AG04450 (cell line): ENCODE data around the gene BTAF1. TPM values are rescaled to one million over a fixed set of nuclear protein-coding genes. Genes with fewer than 3 reads are reported as not detected.

Experiments used
- CTCF ChIA-PET: fragments of 300-600, 350-600 bp; formaldehyde crosslinking; extraction: SDS; loops from one replicate; lab custom pipeline; 2022; ENCODE audit warnings: antibody characterized with exemption, inconsistent platforms; lab: Charles Lee
- POLR2A ChIA-PET: fragments of 350-600 bp; formaldehyde crosslinking; extraction: SDS; loops from one replicate; lab custom pipeline; 2021; ENCODE audit warnings: antibody characterized with exemption, inconsistent platforms; lab: Yijun Ruan, JAX
- DNase-seq: peaks from one replicate; pipeline ENCODE4 v3.0.0-alpha.2; 2011; ENCODE audit warnings: low read depth, low spot score
- H3K27ac ChIP-seq: one replicate; pipeline ENCODE4 v1.5.1; 2012; ENCODE audit warnings: low read depth, low read length, control low read depth
- H3K27me3 ChIP-seq: one replicate; pipeline ENCODE4 v1.6.0; 2012; ENCODE audit warnings: low read length; ENCODE audit not compliant: control insufficient read depth, insufficient read depth
- H3K4me3 ChIP-seq: 2 replicates; pipeline ENCODE4 v1.5.1; 2011; ENCODE audit warnings: mild to moderate bottlenecking, low read depth, low read length, control low read depth
- H3K9me3 ChIP-seq: 2 replicates; pipeline ENCODE4 v1.5.1; 2012; ENCODE audit warnings: low read length; ENCODE audit not compliant: control insufficient read depth, insufficient read depth
- polyA plus RNA-seq: library from polyadenylated mRNA; depleted of rRNA; stranded (reverse); fragments of >200 nt; gene quantifications from 2 replicates; pipeline ENCODE4 v1.2.3, GENCODE V29; 2011
- TF ChIP-seq, protein P1 (sequence below): IDR thresholded peaks from 2 replicates; pipeline ENCODE4 v1.5.1; 2011; ENCODE audit warnings: low read depth, low read length, control low read depth, inconsistent platforms

The BTAF1 gene
- polyA plus RNA-seq, 1 experiment = 35.0 TPM

DNA sequence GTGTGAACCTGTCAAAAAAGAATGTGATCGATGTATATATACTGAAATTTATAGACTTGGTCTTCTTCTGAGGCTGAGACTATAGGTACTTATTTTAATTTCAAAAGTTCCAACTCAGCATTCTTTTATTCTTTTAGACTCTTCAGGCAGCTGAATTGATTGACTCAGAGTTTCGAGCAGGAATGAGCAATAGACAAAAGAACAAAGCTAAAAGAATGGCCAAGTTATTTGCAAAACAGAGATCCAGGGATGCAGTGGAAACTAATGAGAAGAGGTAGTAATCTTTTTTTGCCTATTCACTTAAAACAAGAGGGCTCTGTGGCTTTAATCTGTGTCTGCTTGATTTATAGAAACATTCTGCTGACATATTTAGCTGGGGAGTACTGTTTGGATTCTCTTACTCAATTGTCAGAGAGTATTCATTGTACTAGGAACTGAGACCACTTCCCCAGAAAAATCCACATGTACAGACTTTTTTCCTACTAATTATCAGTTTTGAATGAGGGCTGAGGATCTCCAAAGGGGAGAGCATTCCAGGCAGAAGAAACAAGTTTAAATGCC is 30.1 kb downstream of the BTAF1 start:
- H3K9me3 ChIP-seq = no peaks in the 10 kb centered on the region
- no peak overlapping the region for H3K27ac ChIP-seq
- no peak for DNase-seq
- CTCF ChIA-PET = no interaction called here
- TF ChIP-seq, protein P1, sequence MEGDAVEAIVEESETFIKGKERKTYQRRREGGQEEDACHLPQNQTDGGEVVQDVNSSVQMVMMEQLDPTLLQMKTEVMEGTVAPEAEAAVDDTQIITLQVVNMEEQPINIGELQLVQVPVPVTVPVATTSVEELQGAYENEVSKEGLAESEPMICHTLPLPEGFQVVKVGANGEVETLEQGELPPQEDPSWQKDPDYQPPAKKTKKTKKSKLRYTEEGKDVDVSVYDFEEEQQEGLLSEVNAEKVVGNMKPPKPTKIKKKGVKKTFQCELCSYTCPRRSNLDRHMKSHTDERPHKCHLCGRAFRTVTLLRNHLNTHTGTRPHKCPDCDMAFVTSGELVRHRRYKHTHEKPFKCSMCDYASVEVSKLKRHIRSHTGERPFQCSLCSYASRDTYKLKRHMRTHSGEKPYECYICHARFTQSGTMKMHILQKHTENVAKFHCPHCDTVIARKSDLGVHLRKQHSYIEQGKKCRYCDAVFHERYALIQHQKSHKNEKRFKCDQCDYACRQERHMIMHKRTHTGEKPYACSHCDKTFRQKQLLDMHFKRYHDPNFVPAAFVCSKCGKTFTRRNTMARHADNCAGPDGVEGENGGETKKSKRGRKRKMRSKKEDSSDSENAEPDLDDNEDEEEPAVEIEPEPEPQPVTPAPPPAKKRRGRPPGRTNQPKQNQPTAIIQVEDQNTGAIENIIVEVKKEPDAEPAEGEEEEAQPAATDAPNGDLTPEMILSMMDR = no peak
- POLR2A ChIA-PET = interaction anchor here (0.6 kb wide), 1 partner anchor 77 kb away, joined by 3 read pairs; no protein-coding TSS in a partner anchor
- H3K27me3 ChIP-seq = no peaks in the 10 kb centered on the region
- no peak overlapping the region for H3K4me3 ChIP-seq

GRCh38 chr10:91955114-91955513 is 31.5 kb downstream of the BTAF1 start:
- POLR2A ChIA-PET = no interaction called here
- Histone ChIP-seq H3K9me3 (no peaks in the 10 kb centered on the region), H3K4me3 (no peak overlapping the region), H3K27ac (no peak overlapping the region), H3K27me3 (no peaks in the 10 kb centered on the region)
- CTCF ChIA-PET = no interaction called here
- DNase-seq = no peak
- TF ChIP-seq, protein P1 = no peak

DNA sequence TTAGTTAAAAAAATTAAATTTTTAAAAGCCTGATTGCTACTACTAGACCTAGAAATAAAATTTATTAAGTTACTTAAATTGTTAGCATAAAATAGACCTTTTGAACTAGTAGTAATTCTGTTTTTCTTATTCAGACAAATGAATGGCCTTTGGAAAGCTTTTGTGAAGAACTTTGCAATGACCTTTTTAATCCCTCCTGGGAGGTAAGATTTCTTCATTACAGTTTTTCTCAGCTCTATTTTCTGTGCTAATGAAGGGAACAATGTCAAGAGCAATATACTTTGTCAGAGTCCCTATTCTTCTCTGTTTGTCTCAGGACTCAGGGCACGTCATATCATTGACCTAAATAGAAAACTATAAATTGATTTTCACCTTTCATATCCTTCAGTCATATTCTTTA is 33.5 kb downstream of the BTAF1 start:
- ChIA-PET POLR2A (no interaction called here), CTCF (interaction anchor here (0.6 kb wide), 1 partner anchor 463 kb away, joined by 4 read pairs; no protein-coding TSS in a partner anchor)
- DNase-seq = no peak
- Histone ChIP-seq H3K27me3 (no peaks in the 10 kb centered on the region), H3K4me3 (no peak overlapping the region), H3K9me3 (no peaks in the 10 kb centered on the region), H3K27ac (no peak overlapping the region)
- TF ChIP-seq, protein P1 = no peak

GRCh38 chr10:91969297-91969696 is 45.7 kb downstream of the BTAF1 start:
- no peaks in the 10 kb centered on the region for H3K9me3 ChIP-seq
- no peaks in the 10 kb centered on the region for H3K27me3 ChIP-seq
- no peak for DNase-seq
- H3K27ac ChIP-seq = no peak overlapping the region
- no peak overlapping the region for H3K4me3 ChIP-seq
- CTCF ChIA-PET = interaction anchor here (0.6 kb wide), 1 partner anchor 380 kb away, joined by 3 read pairs; no protein-coding TSS in a partner anchor
- TF ChIP-seq, protein P1 = no peak
- POLR2A ChIA-PET = interaction anchor here (0.6 kb wide), 1 partner anchor 332 kb away, joined by 6 read pairs; no protein-coding TSS in a partner anchor

DNA sequence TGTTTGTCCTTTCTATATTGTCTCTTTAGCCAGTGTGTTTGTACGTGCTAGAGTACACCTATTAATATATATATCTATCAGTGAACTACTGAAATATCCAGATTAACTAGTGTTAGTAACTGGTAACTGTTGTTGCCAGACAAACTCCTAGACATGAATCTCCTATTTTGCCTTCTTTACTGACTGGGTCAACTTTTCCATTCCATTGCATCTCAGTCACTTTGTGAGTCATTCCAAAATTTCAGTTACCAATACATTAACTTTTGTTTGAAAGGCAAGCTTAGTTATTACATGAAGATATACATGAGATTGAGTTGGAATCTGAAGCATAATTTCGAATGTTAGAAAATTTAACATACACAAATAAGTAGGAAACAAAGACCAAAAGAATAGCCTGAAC is 51.4 kb downstream of the BTAF1 start:
- POLR2A ChIA-PET = no interaction called here
- TF ChIP-seq, protein P1 = no peak

More for the DNA sequence above, 51.4 kb downstream of the BTAF1 start:
- H3K27ac ChIP-seq = no peak overlapping the region
- CTCF ChIA-PET = no interaction called here
- no peaks in the 10 kb centered on the region for H3K9me3 ChIP-seq
- no peak overlapping the region for H3K4me3 ChIP-seq
- DNase-seq = peak; percentile 26
- no peaks in the 10 kb centered on the region for H3K27me3 ChIP-seq
